Measurements from ENCODE around the gene TNFRSF13B.

TNFRSF13B gene

DNA sequence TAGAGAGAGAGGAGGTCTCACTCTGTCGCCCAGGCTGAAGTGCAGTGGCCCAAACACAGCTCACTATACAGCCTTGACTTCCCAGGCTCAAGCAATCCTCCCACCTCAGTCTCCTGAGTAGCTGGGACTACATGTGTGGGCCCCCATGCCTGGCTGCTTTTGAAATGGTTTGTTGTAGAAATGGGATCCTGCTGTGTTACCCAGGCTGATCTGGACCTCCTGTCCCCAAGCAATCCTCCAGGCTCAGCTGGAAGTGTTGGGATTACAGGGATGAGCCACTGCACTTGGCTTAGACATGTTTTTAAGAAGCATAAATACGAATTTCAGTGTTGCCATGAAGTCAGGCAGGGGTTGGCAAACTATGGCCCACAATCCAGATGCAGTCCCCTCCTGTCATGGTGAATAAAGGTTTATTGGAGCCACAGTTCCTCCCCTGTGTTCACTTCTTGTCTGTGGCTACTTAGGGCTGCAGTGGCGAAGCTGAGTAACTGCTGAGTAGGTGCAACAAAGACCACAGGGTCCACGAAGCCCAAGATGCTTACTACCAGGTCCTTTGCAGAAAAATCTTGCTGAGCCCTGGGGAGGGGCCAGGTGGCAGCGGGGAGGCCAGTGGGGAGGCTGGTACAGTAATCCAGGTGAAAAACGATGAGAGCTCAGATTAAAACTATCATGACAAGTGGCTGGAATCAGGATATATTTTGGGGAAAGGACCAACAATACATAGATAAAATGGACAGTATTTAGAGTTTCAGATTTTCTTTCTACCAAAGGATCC is 35.2 kb downstream of the TNFRSF13B start:
- H4K8ac ChIP-seq (ENCODE audit: low read depth, low read length): no peak overlapping the region
- no peak overlapping the region for H3K27ac ChIP-seq (ENCODE audit: low read depth, low read length)
- H4K5ac ChIP-seq (ENCODE audit: low read length): no peak overlapping the region
- H3K4ac ChIP-seq (ENCODE audit: low read depth, low read length): no peak overlapping the region
- H3K23ac ChIP-seq (ENCODE audit: low read length): no peak overlapping the region
- H3K4me2 ChIP-seq (ENCODE audit: low read length): no peak overlapping the region
- H3K36me3 ChIP-seq (ENCODE audit: control insufficient read depth, insufficient read depth, low read length): no peaks in the 10 kb centered on the region
- H3K4me1 ChIP-seq (ENCODE audit: control insufficient read depth, low read depth, low read length): peaks cover 14% of the 10 kb centered on the region
- WGBS (ENCODE audit: extremely low coverage, insufficient coverage, low lambda C conversion rate): no CpG with 5 or more reads among the region's 6 CpGs
- no peak overlapping the region for H3K18ac ChIP-seq (ENCODE audit: low read length)
- H2BK15ac ChIP-seq (replicated peaks; ENCODE audit: low read depth): no peak overlapping the region
- H2AK5ac ChIP-seq (ENCODE audit: low read length): peak overlapping the region; percentile 68
- H3K27me3 ChIP-seq (ENCODE audit: insufficient read depth, low read length, poor library complexity): no peaks in the 10 kb centered on the region
- H2BK120ac ChIP-seq (ENCODE audit: low read depth, low read length): no peak overlapping the region
- DNase-seq: no peak
- peaks cover 3% of the 10 kb centered on the region for H3K79me1 ChIP-seq (ENCODE audit: low read length)
- H2BK5ac ChIP-seq (ENCODE audit: low read length): no peak overlapping the region
- peaks cover 2% of the 10 kb centered on the region for H3K79me2 ChIP-seq (ENCODE audit: control insufficient read depth, insufficient read depth, low read length)
- H3K56ac ChIP-seq (ENCODE audit: low read length): no peak overlapping the region
- H3K4me3 ChIP-seq (ENCODE audit: low read length): no peak overlapping the region
- H3K9ac ChIP-seq (ENCODE audit: low read length): no peak overlapping the region

DNA sequence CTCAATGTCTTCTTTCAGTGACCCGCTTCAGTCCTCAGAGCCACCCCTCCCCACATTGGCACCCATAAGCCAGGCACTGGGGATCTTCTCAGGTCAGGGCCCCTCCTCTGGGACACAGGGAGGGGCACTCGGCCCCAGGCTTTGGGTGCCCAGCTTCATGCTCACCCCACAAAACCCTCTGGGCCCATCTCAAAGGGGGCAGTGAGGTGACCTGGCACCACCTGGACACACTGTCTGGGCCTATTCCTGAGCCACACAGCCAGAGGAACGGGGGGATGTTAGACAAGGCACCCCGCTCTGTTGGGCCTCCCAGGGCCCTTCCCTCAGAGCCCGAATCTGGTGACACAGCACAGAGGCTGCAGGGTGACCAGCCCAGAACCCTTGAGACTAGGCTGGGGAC is 36.1 kb downstream of the TNFRSF13B start:
- peak overlapping the region; percentile 31 for H3K56ac ChIP-seq (ENCODE audit: low read length)
- no peaks in the 10 kb centered on the region for H3K36me3 ChIP-seq (ENCODE audit: control insufficient read depth, insufficient read depth, low read length)
- no peak overlapping the region for H3K9ac ChIP-seq (ENCODE audit: low read length)
- H3K23ac ChIP-seq (ENCODE audit: low read length): no peak overlapping the region
- H3K4me2 ChIP-seq (ENCODE audit: low read length): no peak overlapping the region
- H4K8ac ChIP-seq (ENCODE audit: low read depth, low read length): no peak overlapping the region
- H4K5ac ChIP-seq (ENCODE audit: low read length): no peak overlapping the region
- H3K79me1 ChIP-seq (ENCODE audit: low read length): peaks cover 3% of the 10 kb centered on the region
- H2BK120ac ChIP-seq (ENCODE audit: low read depth, low read length): no peak overlapping the region
- H3K79me2 ChIP-seq (ENCODE audit: control insufficient read depth, insufficient read depth, low read length): peaks cover 2% of the 10 kb centered on the region
- no peak for DNase-seq
- H3K4me1 ChIP-seq (ENCODE audit: control insufficient read depth, low read depth, low read length): peaks cover 13% of the 10 kb centered on the region
- no peak overlapping the region for H3K27ac ChIP-seq (ENCODE audit: low read depth, low read length)
- no peak overlapping the region for H2BK5ac ChIP-seq (ENCODE audit: low read length)
- H3K18ac ChIP-seq (ENCODE audit: low read length): no peak overlapping the region
- no peak overlapping the region for H2AK5ac ChIP-seq (ENCODE audit: low read length)
- H3K27me3 ChIP-seq (ENCODE audit: insufficient read depth, low read length, poor library complexity): no peaks in the 10 kb centered on the region
- H3K4me3 ChIP-seq (ENCODE audit: low read length): no peak overlapping the region
- WGBS (ENCODE audit: extremely low coverage, insufficient coverage, low lambda C conversion rate): no CpG with 5 or more reads among the region's 5 CpGs
- no peak overlapping the region for H2BK15ac ChIP-seq (replicated peaks; ENCODE audit: low read depth)
- no peak overlapping the region for H3K4ac ChIP-seq (ENCODE audit: low read depth, low read length)

DNA sequence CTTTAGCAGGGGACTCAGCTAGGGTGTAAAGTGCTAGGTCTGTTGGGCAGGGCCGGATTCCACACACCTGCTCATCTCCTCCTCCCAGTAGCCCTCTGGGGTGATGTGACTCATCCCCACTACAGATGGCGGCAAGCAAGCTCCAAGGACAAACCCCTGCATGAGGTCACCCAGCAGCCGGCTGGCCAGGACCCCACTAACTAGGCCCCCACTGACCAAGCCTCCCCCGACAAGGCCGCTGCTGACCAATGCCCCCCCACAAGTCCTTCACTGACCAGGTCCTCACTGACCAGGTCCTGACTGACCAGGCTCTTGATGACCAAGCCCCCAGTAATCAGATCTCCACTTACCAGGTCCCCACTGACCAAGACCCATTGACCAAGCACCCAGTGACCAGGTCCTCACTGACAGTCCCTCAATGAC is 36.7 kb downstream of the TNFRSF13B start:
- H3K56ac ChIP-seq (ENCODE audit: low read length): no peak overlapping the region
- no peak overlapping the region for H3K4me2 ChIP-seq (ENCODE audit: low read length)
- H3K79me1 ChIP-seq (ENCODE audit: low read length): peaks cover 3% of the 10 kb centered on the region
- no peaks in the 10 kb centered on the region for H3K27me3 ChIP-seq (ENCODE audit: insufficient read depth, low read length, poor library complexity)
- no peak overlapping the region for H4K8ac ChIP-seq (ENCODE audit: low read depth, low read length)
- no peaks in the 10 kb centered on the region for H3K36me3 ChIP-seq (ENCODE audit: control insufficient read depth, insufficient read depth, low read length)
- no peak overlapping the region for H2BK15ac ChIP-seq (replicated peaks; ENCODE audit: low read depth)
- no peak for DNase-seq
- H3K18ac ChIP-seq (ENCODE audit: low read length): no peak overlapping the region
- H3K23ac ChIP-seq (ENCODE audit: low read length): no peak overlapping the region
- H3K27ac ChIP-seq (ENCODE audit: low read depth, low read length): no peak overlapping the region
- H3K4me1 ChIP-seq (ENCODE audit: control insufficient read depth, low read depth, low read length): peaks cover 11% of the 10 kb centered on the region
- H3K9ac ChIP-seq (ENCODE audit: low read length): no peak overlapping the region
- H3K4ac ChIP-seq (ENCODE audit: low read depth, low read length): no peak overlapping the region
- no peak overlapping the region for H2BK120ac ChIP-seq (ENCODE audit: low read depth, low read length)
- H2BK5ac ChIP-seq (ENCODE audit: low read length): no peak overlapping the region
- H3K4me3 ChIP-seq (ENCODE audit: low read length): no peak overlapping the region
- H2AK5ac ChIP-seq (ENCODE audit: low read length): no peak overlapping the region
- no peak overlapping the region for H4K5ac ChIP-seq (ENCODE audit: low read length)
- H3K79me2 ChIP-seq (ENCODE audit: control insufficient read depth, insufficient read depth, low read length): peaks cover 2% of the 10 kb centered on the region
- no CpG with 5 or more reads among the region's 5 CpGs for WGBS (ENCODE audit: extremely low coverage, insufficient coverage, low lambda C conversion rate)

DNA sequence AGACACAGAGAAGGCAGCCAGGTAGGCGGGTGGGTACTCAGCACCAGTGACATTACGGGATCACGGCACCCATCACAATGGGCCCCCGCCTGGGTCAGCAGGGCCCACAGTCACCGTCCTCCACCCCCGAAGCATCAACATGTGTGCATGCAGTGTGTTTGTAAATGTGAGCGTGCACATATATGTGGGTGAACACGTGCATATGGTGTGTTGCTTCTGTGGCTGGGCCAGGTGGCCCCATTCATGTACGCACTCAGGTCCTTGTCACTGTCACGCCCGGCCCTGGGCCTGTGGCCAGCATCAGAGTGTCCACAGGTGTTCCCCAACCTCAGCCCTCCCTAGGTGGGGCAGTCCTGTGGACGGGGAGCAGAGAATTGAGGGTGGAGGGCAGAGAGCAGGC is 37.1 kb downstream of the TNFRSF13B start:
- Histone ChIP-seq H3K4ac (ENCODE audit: low read depth, low read length) (no peak overlapping the region), H2BK15ac (replicated peaks; ENCODE audit: low read depth) (no peak overlapping the region), H3K4me2 (ENCODE audit: low read length) (no peak overlapping the region), H3K27me3 (ENCODE audit: insufficient read depth, low read length, poor library complexity) (no peaks in the 10 kb centered on the region), H2BK5ac (ENCODE audit: low read length) (no peak overlapping the region), H2AK5ac (ENCODE audit: low read length) (no peak overlapping the region), H3K4me3 (ENCODE audit: low read length) (no peak overlapping the region), H3K79me1 (ENCODE audit: low read length) (peaks cover 3% of the 10 kb centered on the region), H3K27ac (ENCODE audit: low read depth, low read length) (no peak overlapping the region), H4K5ac (ENCODE audit: low read length) (no peak overlapping the region), H3K79me2 (ENCODE audit: control insufficient read depth, insufficient read depth, low read length) (peaks cover 2% of the 10 kb centered on the region), H4K8ac (ENCODE audit: low read depth, low read length) (no peak overlapping the region), H3K23ac (ENCODE audit: low read length) (no peak overlapping the region), H3K4me1 (ENCODE audit: control insufficient read depth, low read depth, low read length) (peaks cover 10% of the 10 kb centered on the region), H3K18ac (ENCODE audit: low read length) (no peak overlapping the region), H3K9ac (ENCODE audit: low read length) (no peak overlapping the region), H3K36me3 (ENCODE audit: control insufficient read depth, insufficient read depth, low read length) (no peaks in the 10 kb centered on the region), H3K56ac (ENCODE audit: low read length) (no peak overlapping the region), H2BK120ac (ENCODE audit: low read depth, low read length) (no peak overlapping the region)
- no peak for DNase-seq
- no CpG with 5 or more reads among the region's 12 CpGs for WGBS (ENCODE audit: extremely low coverage, insufficient coverage, low lambda C conversion rate)

- no CpG with 5 or more reads among the region's 12 CpGs for WGBS (ENCODE audit: extremely low coverage, insufficient coverage, low lambda C conversion rate)
- no peak for DNase-seq
Observed at GRCh38 chr17:16934133-16934795, 37.7 kb downstream of the TNFRSF13B start.

More at GRCh38 chr17:16934133-16934795, 37.7 kb downstream of the TNFRSF13B start:
- Histone ChIP-seq H3K79me1 (ENCODE audit: low read length) (peaks cover 3% of the 10 kb centered on the region), H4K8ac (ENCODE audit: low read depth, low read length) (no peak overlapping the region), H3K18ac (ENCODE audit: low read length) (no peak overlapping the region), H3K79me2 (ENCODE audit: control insufficient read depth, insufficient read depth, low read length) (peaks cover 2% of the 10 kb centered on the region), H2BK15ac (replicated peaks; ENCODE audit: low read depth) (no peak overlapping the region), H3K4me3 (ENCODE audit: low read length) (no peak overlapping the region), H3K27ac (ENCODE audit: low read depth, low read length) (no peak overlapping the region), H3K4ac (ENCODE audit: low read depth, low read length) (no peak overlapping the region), H4K5ac (ENCODE audit: low read length) (no peak overlapping the region), H3K9ac (ENCODE audit: low read length) (no peak overlapping the region), H3K56ac (ENCODE audit: low read length) (no peak overlapping the region), H3K4me1 (ENCODE audit: control insufficient read depth, low read depth, low read length) (peaks cover 5% of the 10 kb centered on the region), H2BK5ac (ENCODE audit: low read length) (no peak overlapping the region), H2BK120ac (ENCODE audit: low read depth, low read length) (no peak overlapping the region), H3K27me3 (ENCODE audit: insufficient read depth, low read length, poor library complexity) (no peaks in the 10 kb centered on the region), H3K36me3 (ENCODE audit: control insufficient read depth, insufficient read depth, low read length) (no peaks in the 10 kb centered on the region), H3K23ac (ENCODE audit: low read length) (no peak overlapping the region), H3K4me2 (ENCODE audit: low read length) (no peak overlapping the region), H2AK5ac (ENCODE audit: low read length) (no peak overlapping the region)
